A673 (cell line): ENCODE data around the gene PTPN14.

ENCODE experiments used
- EZH2 ChIP-seq: fragments of 200-600 bp; sonication (generic); IDR thresholded peaks from 2 replicates; pipeline ENCODE4 v1.6.1; 2017; ENCODE audit warnings: borderline replicate concordance, low read depth, mild to moderate bottlenecking, mixed read lengths, antibody characterized with exemption, low read length; ENCODE audit not compliant: poor library complexity, severe bottlenecking
- TF ChIP-seq, protein P1 (sequence below): fragments of 300-800, 200-600 bp; sonication (generic); conservative IDR thresholded peaks from 2 replicates; pipeline ENCODE4 v1.5.1; 2017; ENCODE audit warnings: low read depth, mild to moderate bottlenecking, antibody characterized with exemption, low read length, moderate library complexity, mixed read lengths

DNA sequence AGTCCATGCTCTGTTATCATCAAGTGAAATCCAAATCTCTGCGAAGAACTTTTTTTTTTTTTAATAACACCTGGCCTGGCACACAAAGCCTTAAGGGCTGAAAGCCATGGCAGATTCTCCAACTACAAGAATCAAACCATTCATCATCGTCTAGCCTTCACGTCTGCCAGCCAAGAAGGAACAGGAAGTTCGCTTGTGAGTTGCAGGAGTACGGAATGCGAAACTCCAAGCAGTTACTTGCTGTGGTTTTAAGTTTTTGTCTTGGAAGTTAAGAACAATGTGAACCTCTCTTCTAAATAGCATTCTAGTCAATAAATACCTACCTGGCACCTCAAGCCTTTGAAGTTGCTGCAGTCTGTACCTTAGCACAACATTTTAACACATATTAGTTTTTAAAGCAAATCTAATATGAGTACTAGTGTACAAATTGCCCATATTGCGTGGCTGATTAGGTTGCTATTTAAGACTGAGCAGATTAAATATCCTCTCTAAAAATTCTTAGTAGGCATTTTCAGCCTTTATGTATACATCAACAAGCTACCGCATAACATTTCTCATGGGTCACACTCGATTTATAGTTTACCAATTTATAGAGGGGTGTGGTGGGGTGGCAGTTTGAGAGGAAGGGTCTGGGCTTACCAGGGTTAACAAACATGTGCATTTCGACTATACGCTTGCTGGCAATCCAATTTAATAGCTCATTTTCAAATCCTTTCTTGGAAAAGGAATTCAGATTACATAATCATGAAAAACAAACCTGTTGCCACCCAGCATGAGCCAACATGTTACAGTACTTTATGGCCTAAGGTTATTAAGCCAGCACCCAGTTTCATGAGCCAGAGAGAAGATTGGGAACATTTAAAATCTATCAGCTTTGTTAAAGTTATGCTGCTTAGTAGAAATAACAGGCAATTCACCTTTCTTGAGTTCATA is 22.2 kb upstream of the PTPN14 start:
- TF ChIP-seq, protein P1, sequence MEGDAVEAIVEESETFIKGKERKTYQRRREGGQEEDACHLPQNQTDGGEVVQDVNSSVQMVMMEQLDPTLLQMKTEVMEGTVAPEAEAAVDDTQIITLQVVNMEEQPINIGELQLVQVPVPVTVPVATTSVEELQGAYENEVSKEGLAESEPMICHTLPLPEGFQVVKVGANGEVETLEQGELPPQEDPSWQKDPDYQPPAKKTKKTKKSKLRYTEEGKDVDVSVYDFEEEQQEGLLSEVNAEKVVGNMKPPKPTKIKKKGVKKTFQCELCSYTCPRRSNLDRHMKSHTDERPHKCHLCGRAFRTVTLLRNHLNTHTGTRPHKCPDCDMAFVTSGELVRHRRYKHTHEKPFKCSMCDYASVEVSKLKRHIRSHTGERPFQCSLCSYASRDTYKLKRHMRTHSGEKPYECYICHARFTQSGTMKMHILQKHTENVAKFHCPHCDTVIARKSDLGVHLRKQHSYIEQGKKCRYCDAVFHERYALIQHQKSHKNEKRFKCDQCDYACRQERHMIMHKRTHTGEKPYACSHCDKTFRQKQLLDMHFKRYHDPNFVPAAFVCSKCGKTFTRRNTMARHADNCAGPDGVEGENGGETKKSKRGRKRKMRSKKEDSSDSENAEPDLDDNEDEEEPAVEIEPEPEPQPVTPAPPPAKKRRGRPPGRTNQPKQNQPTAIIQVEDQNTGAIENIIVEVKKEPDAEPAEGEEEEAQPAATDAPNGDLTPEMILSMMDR = no peak
- TF ChIP-seq EZH2 = no peak
